Spleen (tissue), 7 donors: ENCODE results near the gene CHD1L.

ENCODE experiments used
- POLR2A ChIP-seq, 3 donors: fragments of 450-650 bp; IDR thresholded peaks; one replicate each; pipeline ENCODE4 v1.5.1; 2017; ENCODE audit warnings: antibody characterized with exemption in 3 of 3, mild to moderate bottlenecking in 1 of 3
- POLR2AphosphoS5 ChIP-seq, 3 donors: sonication (generic); formaldehyde crosslinking; IDR thresholded peaks; one replicate each; pipeline ENCODE4 v1.5.1; 2017; ENCODE audit warnings: antibody characterized with exemption in 3 of 3
- TF ChIP-seq, protein P1 (sequence below), 11 experiments: fragments of 200-600 bp in 7 of 11; fragments of 450-650 bp in 4 of 11; sonication (generic) in 4 of 11; IDR thresholded peaks in 8 of 11; conservative IDR thresholded peaks in 3 of 11; 1 replicate in 7 of 11; 2 replicates in 4 of 11; pipeline versions ENCODE4 v1.4.0 to v1.8.0; 2016 to 2021; ENCODE audit warnings: antibody characterized with exemption in 11 of 11, inconsistent platforms in 4 of 11, mild to moderate bottlenecking in 1 of 11
- donor health status: DM: no; HTN: no; CAD: no; lungs with moderate emphysema.
- donor health status: DM: no; HTN: no; CAD: no.
- donor health status: DM: no; HTN: no; CAD: no.

- TF ChIP-seq, protein P1, sequence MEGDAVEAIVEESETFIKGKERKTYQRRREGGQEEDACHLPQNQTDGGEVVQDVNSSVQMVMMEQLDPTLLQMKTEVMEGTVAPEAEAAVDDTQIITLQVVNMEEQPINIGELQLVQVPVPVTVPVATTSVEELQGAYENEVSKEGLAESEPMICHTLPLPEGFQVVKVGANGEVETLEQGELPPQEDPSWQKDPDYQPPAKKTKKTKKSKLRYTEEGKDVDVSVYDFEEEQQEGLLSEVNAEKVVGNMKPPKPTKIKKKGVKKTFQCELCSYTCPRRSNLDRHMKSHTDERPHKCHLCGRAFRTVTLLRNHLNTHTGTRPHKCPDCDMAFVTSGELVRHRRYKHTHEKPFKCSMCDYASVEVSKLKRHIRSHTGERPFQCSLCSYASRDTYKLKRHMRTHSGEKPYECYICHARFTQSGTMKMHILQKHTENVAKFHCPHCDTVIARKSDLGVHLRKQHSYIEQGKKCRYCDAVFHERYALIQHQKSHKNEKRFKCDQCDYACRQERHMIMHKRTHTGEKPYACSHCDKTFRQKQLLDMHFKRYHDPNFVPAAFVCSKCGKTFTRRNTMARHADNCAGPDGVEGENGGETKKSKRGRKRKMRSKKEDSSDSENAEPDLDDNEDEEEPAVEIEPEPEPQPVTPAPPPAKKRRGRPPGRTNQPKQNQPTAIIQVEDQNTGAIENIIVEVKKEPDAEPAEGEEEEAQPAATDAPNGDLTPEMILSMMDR (IDR thresholded peaks at IDR 0.05 in 8 of 11, conservative IDR thresholded peaks at IDR 0.05 in 3 of 11): peak in 10 of 11 experiments; percentile 21 to 61 (median 58)
- TF ChIP-seq POLR2AphosphoS5 (IDR thresholded peaks at IDR 0.05): no peak
- no peak for TF ChIP-seq POLR2A (IDR thresholded peaks at IDR 0.05)
These were observed 31.2 kb downstream of the CHD1L start for GRCh38 chr1:147273409-147274336.
